D721Med (cell line): ENCODE results near the gene MECP2.

Experiments
- DNase-seq: peaks from one replicate; pipeline ENCODE4 v3.0.0; 2011; ENCODE audit warnings: low spot score; ENCODE audit not compliant: insufficient read length
- FAIRE-seq: peaks from 2 replicates; lab custom pipeline; 2011; peaks lifted over from hg19 to GRCh38; lab: Jason Lieb, UNC
- TF ChIP-seq, protein P1 (sequence below): IDR thresholded peaks from 2 replicates; pipeline ENCODE4 v1.5.1; 2012; ENCODE audit warnings: mild to moderate bottlenecking, control low read depth; ENCODE audit not compliant: insufficient read depth; ENCODE audit errors: missing control alignments

The MECP2 gene

DNA sequence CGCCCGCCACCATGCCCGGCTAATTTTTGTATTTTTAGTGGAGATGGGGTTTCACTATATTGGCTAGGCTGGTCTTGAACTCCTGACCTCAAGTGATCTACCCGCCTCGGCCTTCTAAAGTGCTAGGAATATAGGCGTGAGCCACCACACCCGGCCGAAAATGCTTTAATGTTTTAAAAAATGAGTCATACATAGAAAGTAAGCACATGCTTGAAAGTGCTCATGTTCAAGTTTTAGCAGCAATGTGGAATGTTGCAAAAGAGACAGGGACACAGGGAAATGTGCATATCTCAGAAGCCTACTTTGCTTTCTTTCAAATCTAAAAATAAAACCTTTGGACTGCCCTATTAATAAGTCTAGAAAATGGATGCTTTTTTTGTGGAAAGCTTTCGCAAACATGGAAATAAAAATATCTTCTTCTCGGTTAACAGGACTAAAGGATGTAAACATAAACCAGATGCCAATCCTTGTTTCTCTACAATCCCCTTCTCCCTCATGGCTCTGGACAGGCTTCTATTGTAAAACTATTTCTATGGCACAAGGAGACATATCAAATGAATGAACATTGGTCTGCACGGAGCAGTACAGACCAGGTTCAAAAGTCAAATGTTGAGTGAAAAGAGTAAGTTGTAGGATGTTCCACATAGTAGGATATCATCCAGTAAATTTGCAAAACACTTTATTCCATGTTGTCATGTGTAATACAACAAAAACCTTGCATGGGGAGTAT, 15.0 kb downstream of the MECP2 start:
- TF ChIP-seq, protein P1, sequence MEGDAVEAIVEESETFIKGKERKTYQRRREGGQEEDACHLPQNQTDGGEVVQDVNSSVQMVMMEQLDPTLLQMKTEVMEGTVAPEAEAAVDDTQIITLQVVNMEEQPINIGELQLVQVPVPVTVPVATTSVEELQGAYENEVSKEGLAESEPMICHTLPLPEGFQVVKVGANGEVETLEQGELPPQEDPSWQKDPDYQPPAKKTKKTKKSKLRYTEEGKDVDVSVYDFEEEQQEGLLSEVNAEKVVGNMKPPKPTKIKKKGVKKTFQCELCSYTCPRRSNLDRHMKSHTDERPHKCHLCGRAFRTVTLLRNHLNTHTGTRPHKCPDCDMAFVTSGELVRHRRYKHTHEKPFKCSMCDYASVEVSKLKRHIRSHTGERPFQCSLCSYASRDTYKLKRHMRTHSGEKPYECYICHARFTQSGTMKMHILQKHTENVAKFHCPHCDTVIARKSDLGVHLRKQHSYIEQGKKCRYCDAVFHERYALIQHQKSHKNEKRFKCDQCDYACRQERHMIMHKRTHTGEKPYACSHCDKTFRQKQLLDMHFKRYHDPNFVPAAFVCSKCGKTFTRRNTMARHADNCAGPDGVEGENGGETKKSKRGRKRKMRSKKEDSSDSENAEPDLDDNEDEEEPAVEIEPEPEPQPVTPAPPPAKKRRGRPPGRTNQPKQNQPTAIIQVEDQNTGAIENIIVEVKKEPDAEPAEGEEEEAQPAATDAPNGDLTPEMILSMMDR = no peak
- FAIRE-seq (no peak), DNase-seq (no peak)

DNA sequence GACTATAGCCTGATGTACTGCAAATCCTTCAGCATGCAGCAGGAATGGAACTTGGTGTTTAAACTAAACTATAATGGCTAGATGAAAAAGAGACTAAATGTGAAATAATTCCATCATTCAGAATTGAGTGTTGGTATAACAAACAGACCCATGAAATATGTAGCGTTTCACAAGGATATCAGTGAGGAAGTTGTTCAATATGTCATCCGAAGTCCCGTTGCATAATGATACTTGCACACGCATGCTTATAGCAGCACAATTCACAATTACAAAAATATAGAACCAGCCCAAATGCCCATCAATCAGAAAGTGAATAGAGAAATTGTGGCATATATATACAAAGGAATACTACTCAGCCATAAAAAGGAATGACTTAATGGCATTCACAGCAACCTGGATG, 20.4 kb downstream of the MECP2 start:
- TF ChIP-seq, protein P1 = no peak
- no peak for DNase-seq
- FAIRE-seq = no peak

DNA sequence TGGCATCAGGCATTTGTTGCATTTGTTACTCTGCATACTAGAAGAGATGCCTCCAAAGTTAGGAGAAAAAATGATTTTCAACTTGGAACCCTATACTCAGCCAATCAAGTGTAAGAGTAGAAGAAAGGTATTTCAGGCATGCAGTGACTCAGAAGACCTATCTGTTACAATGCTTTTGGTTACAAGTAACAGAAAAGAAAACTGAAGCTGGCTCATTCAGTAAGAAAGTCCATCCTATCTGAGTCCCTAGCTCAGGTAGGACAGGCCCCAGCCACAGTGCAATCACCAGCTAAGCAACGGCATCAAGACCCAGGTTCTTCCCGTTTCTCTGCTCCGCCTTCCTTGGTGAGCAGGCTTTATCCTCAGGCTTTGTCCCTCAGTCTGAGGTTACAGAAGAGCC, 23.3 kb downstream of the MECP2 start:
- DNase-seq (no peak), FAIRE-seq (no peak)
- TF ChIP-seq, protein P1 = no peak

DNA sequence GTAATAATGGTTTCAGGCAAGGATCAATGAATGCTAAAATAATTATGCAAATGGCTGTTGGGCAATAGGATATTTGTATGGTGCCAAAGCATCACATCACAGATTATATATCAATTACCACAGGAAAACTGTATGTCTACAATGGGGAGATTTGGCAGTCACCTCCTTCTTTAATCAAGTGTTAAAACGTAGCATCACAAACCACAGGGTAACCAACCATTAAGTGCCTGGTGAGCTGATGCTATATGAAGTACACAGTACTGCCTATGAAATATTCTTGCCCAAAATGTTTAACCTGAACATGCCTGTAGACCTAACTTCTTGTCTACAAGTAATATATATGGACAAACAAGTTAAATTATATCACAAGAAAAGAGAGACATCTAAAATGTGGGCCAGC, 25.3 kb downstream of the MECP2 start:
- TF ChIP-seq, protein P1 = no peak
- DNase-seq (no peak), FAIRE-seq (no peak)

DNA sequence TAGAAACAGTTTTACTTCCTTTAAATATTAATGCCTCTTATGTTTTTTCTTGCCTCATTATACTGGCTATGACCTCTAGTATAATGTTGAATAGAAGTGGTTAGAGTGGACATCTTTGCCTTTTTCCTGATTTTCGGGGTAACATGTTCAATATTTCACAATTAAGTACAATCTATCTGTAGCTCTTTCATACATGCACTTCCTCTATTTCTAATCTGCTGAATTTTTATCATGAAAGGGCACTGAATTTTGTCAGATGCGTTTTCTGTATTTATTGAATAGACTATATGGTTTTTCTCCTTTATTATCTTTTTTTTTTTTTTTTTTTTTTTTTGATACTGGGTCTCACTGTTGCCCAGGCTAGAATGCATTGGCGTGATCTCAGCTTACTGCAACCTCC, 29.0 kb downstream of the MECP2 start:
- no peak for FAIRE-seq

DNA sequence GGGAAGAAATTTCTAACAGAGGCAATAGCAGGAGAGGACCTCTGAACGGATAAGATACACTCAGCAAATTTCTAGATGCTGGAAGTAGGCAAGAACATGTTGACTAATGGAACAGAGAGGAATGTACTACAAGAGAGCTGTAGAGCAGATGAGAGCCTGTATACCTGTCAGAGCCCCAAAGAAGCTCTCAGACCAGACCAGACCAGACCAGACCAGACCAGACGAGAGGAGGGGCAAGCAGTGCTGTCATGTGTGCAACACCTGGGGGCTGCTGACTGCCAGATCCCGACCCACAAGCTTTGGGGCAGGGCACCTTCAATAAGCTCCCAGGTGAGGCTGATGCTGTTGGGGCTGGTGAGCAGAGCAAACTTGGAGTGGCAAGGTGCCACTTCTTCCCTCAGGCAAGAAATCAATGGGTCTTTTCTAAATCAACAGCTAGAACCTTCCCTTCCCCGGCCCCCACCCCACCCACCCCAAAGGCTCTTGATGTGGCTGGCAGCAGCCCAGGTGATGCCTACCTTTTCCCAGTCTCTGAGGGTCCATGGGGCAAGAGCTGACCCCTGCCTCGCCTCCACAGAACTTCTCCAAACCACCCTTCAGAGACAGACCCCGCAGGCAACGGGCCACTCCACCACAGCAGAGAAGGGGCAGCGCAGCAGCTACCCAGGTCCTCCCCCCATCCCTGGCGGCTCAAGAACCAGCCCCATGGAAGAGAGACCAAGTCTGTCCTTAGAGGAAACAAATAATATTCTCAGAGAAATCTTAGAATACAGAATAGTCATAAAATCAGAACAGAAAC, 32.7 kb downstream of the MECP2 start:
- FAIRE-seq (no peak), DNase-seq (no peak)
- TF ChIP-seq, protein P1 = no peak

More for the DNA sequence above, 29.0 kb downstream of the MECP2 start:
- no peak for DNase-seq
- TF ChIP-seq, protein P1 = no peak

DNA sequence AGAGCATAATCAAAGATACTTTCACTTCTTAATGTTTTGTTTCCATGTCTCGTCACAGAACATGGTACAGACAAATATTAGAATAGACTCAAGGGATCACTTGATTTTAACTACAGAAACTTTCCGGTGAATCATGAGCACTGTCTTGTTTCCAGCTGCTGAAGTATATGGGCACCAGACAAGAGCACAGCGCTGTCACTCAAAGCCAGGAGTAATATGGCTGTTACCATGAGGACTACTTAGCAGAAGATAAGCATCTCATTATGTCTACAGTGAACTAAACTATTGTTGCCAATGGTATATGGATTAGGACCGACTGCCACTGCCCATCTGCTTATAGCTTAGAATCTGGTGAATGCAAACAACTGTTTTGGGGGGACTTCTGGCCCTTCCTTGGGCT, 34.3 kb downstream of the MECP2 start:
- TF ChIP-seq, protein P1 = no peak
- FAIRE-seq = peak; percentile 94
- DNase-seq = no peak
